Lung (tissue), 12 donors: ENCODE results near the gene LCE3D. TPM values are rescaled to one million over a fixed set of nuclear protein-coding genes. Genes with fewer than 3 reads are reported as not detected.
"Not testable (repeated sequence)": the region's sequence is repeated elsewhere in the genome, so short reads cannot be mapped to it uniquely, and the experiment has no call there.

Experiments
- ATAC-seq: fragments of 200-7000 bp; cut with Tn5 transposase; one replicate; pipeline ENCODE4 v1.9.1; 2020; ENCODE audit warnings: moderate number of reproducible peaks; ENCODE audit not compliant: insufficient read depth, low FRiP score
- DNase-seq, 3 donors: peaks; one replicate each; pipeline ENCODE4 v3.0.0-alpha.2; 2013 to 2017
- H3K27ac ChIP-seq, 2 donors: one replicate each; pipeline ENCODE4 v1.5.1; 2013; ENCODE audit warnings: mild to moderate bottlenecking in 2 of 2, moderate library complexity in 2 of 2, control low read depth in 1 of 2, inconsistent platforms in 1 of 2, low read depth in 1 of 2, low read length in 1 of 2
- H3K27me3 ChIP-seq, 3 donors: one replicate each; pipeline ENCODE4 v1.5.1; 2013; ENCODE audit warnings: low read length in 2 of 3; ENCODE audit not compliant: control insufficient read depth in 3 of 3, insufficient read depth in 3 of 3
- H3K36me3 ChIP-seq, 4 donors: one replicate each; pipeline ENCODE4 v1.5.1; 2013; ENCODE audit warnings: low read length in 4 of 4, mild to moderate bottlenecking in 1 of 4, moderate library complexity in 1 of 4; ENCODE audit not compliant: control insufficient read depth in 4 of 4, insufficient read depth in 4 of 4
- H3K4me1 ChIP-seq, 5 donors: one replicate each; pipeline ENCODE4 v1.5.1; 2013; ENCODE audit warnings: low read length in 5 of 5, mild to moderate bottlenecking in 2 of 5, moderate library complexity in 1 of 5; ENCODE audit not compliant: control insufficient read depth in 5 of 5, insufficient read depth in 5 of 5
- H3K4me3 ChIP-seq: one replicate; pipeline ENCODE4 v1.5.1; 2013; ENCODE audit warnings: mild to moderate bottlenecking, control low read depth, moderate library complexity
- H3K9ac ChIP-seq, 2 donors: one replicate each; pipeline ENCODE4 v1.5.1; 2013; ENCODE audit warnings: low read length in 2 of 2, control low read depth in 1 of 2; ENCODE audit not compliant: insufficient read depth in 1 of 2
- H3K9me3 ChIP-seq, 4 donors: one replicate each; pipeline ENCODE4 v1.5.1; 2013; ENCODE audit warnings: low read length in 3 of 4, mild to moderate bottlenecking in 1 of 4, moderate library complexity in 1 of 4; ENCODE audit not compliant: control insufficient read depth in 4 of 4, insufficient read depth in 3 of 4
- CTCF ChIP-seq: IDR thresholded peaks from 2 replicates; pipeline ENCODE4 v1.5.1; 2012; ENCODE audit warnings: mild to moderate bottlenecking; ENCODE audit errors: control extremely low read depth, extremely low read depth
- WGBS, 2 donors: extraction: QIAGEN DNeasy Blood & Tissue Kit; methylation state at CpG; one replicate each; pipeline ENCODE4 v1.1.7; 2013; 5-methylcytosine and 5-hydroxymethylcytosine counted together
- polyA plus RNA-seq, 2 donors: library from polyadenylated mRNA; stranded (reverse); fragments of 200-250 nt; gene quantifications; one replicate each; pipeline ENCODE4 v1.2.1, GENCODE V29; 2013
- total RNA-seq, 2 donors: library from RNA; depleted of rRNA in 1 of 2; stranded (reverse); fragments of >200 nt in 1 of 2; gene quantifications; one replicate each; pipeline ENCODE4 v1.2.1, GENCODE V29; 2014 to 2021
- donor health status: control.
- donor health status: control.
- donor health status: Bipolar disorder and iron deficiency.
- donor health status: healthy.
- donor health status: DM: yes; HTN: yes; CAD: no.

Gene LCE3D
- total and polyA plus RNA-seq, 4 donors, result not detected

DNA sequence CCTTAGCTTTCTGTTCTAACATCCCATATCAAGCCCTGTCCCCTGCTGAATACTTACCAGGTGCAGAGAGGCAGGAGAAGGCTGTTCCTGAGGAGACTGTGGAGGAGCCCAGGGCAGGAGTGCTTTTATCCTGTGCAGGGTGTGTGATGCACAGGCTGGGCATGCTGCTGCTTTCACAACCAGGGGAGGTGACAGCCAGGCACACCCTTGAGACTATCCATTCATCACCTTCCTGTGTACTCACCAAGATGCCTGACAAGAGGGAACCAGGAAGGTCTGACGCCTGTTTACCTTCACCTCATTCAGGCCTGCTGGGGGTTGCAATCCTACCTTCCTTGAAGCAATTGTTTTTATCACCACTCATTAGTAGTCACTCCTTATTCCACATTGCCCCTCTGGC lies 13.6 kb downstream of the LCE3D start, which contains the start of gene LCE3E:
Gene LCE3E (minus strand): TSS at position 100 of the 400 bp plus-strand sequence. CDS start 572 bp downstream, outside the sequence.
- Histone ChIP-seq H3K9me3 (peaks cover 0 to 3% (median 2%) of the 10 kb centered on the region in 4 donors), H3K27me3 (no peaks in the 10 kb centered on the region), H3K36me3 (no peaks in the 10 kb centered on the region), H3K4me3 (no peak within 1 kb of the TSS), H3K4me1 (no peaks in the 10 kb centered on the region), H3K27ac (no peak within 1 kb of the TSS), H3K9ac (no peak within 1 kb of the TSS)
- ATAC-seq (no peak), DNase-seq (no peak)
- no peak for TF ChIP-seq CTCF
- 64 to 75% methylated on average over 1 of the region's 1 CpG for WGBS, 2 donors

GRCh38 chr1:152565535-152566215 lies 14.6 kb downstream of the LCE3D start:
- no peak overlapping the region for H3K9ac ChIP-seq
- DNase-seq (no peak), ATAC-seq (no peak)
- H3K27me3 ChIP-seq, result no peaks in the 10 kb centered on the region
- no peak for TF ChIP-seq CTCF
- no peaks in the 10 kb centered on the region for H3K36me3 ChIP-seq
- 83 to 86% methylated on average over 11 to 14 of the region's 14 CpGs for WGBS, 2 donors
- no peaks in the 10 kb centered on the region for H3K4me1 ChIP-seq
- H3K4me3 ChIP-seq, result no peak overlapping the region
- no peak overlapping the region for H3K27ac ChIP-seq
- H3K9me3 ChIP-seq, result peaks cover 0 to 3% (median 2%) of the 10 kb centered on the region in 4 donors

- no peak for TF ChIP-seq CTCF
Observed at GRCh38 chr1:152565115-152565514, 15.2 kb downstream of the LCE3D start.

GRCh38 chr1:152548358-152548757 lies 32.0 kb downstream of the LCE3D start:
- H3K36me3 ChIP-seq, ATAC-seq, H3K9me3 ChIP-seq, DNase-seq, H3K4me3 ChIP-seq, H3K4me1 ChIP-seq, H3K27ac ChIP-seq, H3K27me3 ChIP-seq, H3K9ac ChIP-seq: not testable (repeated sequence)
- WGBS, 2 donors, result no CpG with 5 or more reads among the region's 1 CpG

More at GRCh38 chr1:152565115-152565514, 15.2 kb downstream of the LCE3D start:
- Histone ChIP-seq H3K36me3 (no peaks in the 10 kb centered on the region), H3K27ac (no peak overlapping the region), H3K9me3 (peaks cover 0 to 3% (median 2%) of the 10 kb centered on the region in 4 donors), H3K9ac (no peak overlapping the region), H3K4me3 (no peak overlapping the region), H3K27me3 (no peaks in the 10 kb centered on the region), H3K4me1 (no peaks in the 10 kb centered on the region)
- DNase-seq (no peak), ATAC-seq (no peak)
- WGBS, 2 donors, result 72 to 88% methylated on average over 2 of the region's 2 CpGs
